Glutamatergic neuron (in vitro differentiated cells): ENCODE data around the gene THAP8. TPM values are rescaled to one million over a fixed set of nuclear protein-coding genes. Genes with fewer than 3 reads are reported as not detected.
A peak's percentile ranks its signal among the peaks of the same experiment; 100 is the strongest.

ENCODE experiments used
- DNase-seq: peaks from one replicate; pipeline ENCODE4 v3.0.0; 2022
- H3K27ac Mint-ChIP-seq: one replicate; pipeline ENCODE4 v1.8.0; 2020; ENCODE audit warnings: mild to moderate bottlenecking, mixed read lengths, inconsistent platforms; ENCODE audit not compliant: unreplicated experiment
- H3K27me3 Mint-ChIP-seq: one replicate; pipeline ENCODE4 v1.8.0; 2020; ENCODE audit warnings: mild to moderate bottlenecking, moderate library complexity, mixed read lengths, inconsistent platforms; ENCODE audit not compliant: unreplicated experiment
- H3K36me3 Mint-ChIP-seq: one replicate; pipeline ENCODE4 v1.8.0; 2020; ENCODE audit warnings: mild to moderate bottlenecking, mixed read lengths, inconsistent platforms; ENCODE audit not compliant: unreplicated experiment
- H3K4me1 Mint-ChIP-seq: one replicate; pipeline ENCODE4 v1.8.0; 2020; ENCODE audit warnings: mild to moderate bottlenecking, low read depth, mixed read lengths, inconsistent platforms; ENCODE audit not compliant: unreplicated experiment
- H3K4me3 Mint-ChIP-seq: one replicate; pipeline ENCODE4 v1.8.0; 2020; ENCODE audit warnings: mild to moderate bottlenecking, mixed read lengths, inconsistent platforms; ENCODE audit not compliant: unreplicated experiment
- H3K9me3 Mint-ChIP-seq: one replicate; pipeline ENCODE4 v1.8.0; 2020; ENCODE audit warnings: mild to moderate bottlenecking, moderate library complexity, mixed read lengths, inconsistent platforms; ENCODE audit not compliant: unreplicated experiment
- CTCF ChIP-seq: fragments of 200-600 bp; sonication (generic); IDR thresholded peaks from one replicate; pipeline ENCODE4 v1.5.0; 2021; ENCODE audit not compliant: partially characterized antibody, unreplicated experiment
- total RNA-seq: library from RNA; stranded (reverse); fragmentation: NEBNext Ultra II Directional; extraction: Animal tissue kit (Norgen Biotek cat#: 25700); gene quantifications from one replicate; pipeline ENCODE4 v1.2.1, GENCODE V29; 2021; ENCODE audit not compliant: unreplicated experiment

The THAP8 gene
- total RNA-seq, 1 donor from 2014 or later, result 10.1 TPM

GRCh38 chr19:36059180-36059910 is 5.3 kb upstream of the THAP8 start:
- TF ChIP-seq CTCF, result no peak
- H3K27me3 Mint-ChIP-seq, result peaks cover 6% of the 10 kb centered on the region
- DNase-seq, result no peak
- H3K27ac Mint-ChIP-seq, result no peak overlapping the region
- H3K36me3 Mint-ChIP-seq, result no peaks in the 10 kb centered on the region
- H3K4me3 Mint-ChIP-seq, result no peak overlapping the region
- no peaks in the 10 kb centered on the region for H3K4me1 Mint-ChIP-seq
- peaks cover 2% of the 10 kb centered on the region for H3K9me3 Mint-ChIP-seq

DNA sequence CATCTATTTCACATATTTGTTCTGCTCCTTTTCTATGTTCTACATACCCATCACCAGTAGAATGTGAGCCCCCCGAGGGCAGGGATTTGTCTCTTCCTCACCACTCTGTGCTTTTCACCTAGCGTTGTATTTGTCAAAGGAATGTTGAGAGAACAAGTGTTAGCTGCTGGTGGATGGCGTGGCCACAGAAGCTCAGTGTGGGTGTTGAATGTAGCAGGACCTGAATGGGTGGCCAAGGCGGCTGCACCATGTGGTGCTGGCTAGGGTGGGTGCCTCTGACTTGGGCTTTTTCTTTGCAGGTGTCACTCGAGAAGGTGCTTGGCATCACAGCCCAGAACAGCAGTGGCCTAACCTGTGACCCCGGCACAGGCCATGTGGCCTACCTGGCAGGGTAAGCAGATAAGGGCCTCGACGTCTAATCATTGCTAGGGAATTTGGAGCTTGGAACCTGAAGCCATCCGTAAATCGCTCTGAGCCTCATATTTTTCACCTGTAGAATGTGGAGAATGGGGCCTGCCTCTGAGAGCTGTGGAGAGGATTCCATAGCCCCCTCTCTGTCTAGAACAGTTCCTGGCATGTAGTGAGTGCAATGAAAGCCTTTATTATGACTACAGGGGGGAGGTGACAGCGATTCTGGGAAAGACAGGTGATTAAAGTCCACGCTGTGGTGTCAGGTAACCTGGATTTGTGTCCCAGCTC is 4.5 kb upstream of the THAP8 start:
- Mint-ChIP-seq H3K36me3 (no peaks in the 10 kb centered on the region), H3K4me3 (no peak overlapping the region), H3K4me1 (no peaks in the 10 kb centered on the region), H3K27ac (peak overlapping the region; percentile 7), H3K27me3 (peaks cover 6% of the 10 kb centered on the region), H3K9me3 (peaks cover 3% of the 10 kb centered on the region)
- no peak for TF ChIP-seq CTCF
- no peak for DNase-seq

- peak within 1 kb of the TSS; percentile 98 for H3K27ac Mint-ChIP-seq
- H3K9me3 Mint-ChIP-seq, result peaks cover 7% of the 10 kb centered on the region
- peaks cover 3% of the 10 kb centered on the region for H3K4me1 Mint-ChIP-seq
- peak within 1 kb of the TSS; percentile 95 for H3K4me3 Mint-ChIP-seq
- peak; percentile 97 for DNase-seq
- TF ChIP-seq CTCF, result peak; percentile 4
- no peaks in the 10 kb centered on the region for H3K36me3 Mint-ChIP-seq
- H3K27me3 Mint-ChIP-seq, result peaks cover 6% of the 10 kb centered on the region
Observed at GRCh38 chr19:36054733-36055686, 925 bp upstream of the THAP8 start, which contains the start of gene WDR62. TSS of gene WDR62 (plus strand) at chr19:36054897. CDS start at chr19:36054972, 75 bp downstream.

DNA sequence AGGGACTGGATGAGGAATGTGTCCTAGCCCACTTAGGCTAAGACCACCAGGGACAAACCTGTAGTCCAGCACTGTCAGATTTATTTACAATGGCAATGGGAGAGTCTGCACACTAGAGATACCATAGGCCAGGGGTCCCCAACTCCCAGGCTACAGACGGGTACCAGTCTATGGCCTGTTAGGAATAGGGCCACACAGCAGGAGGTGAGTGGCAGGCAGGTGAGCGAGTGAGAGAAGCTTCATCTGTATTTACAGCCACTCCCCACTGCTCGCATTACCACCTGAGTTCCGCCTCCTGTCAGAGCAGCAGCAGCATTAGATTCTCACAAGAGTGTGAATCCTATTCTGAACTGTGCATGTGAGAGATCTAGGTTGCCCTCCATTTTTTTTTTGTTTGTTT is 2.4 kb downstream of the THAP8 start:
- H3K36me3 Mint-ChIP-seq, result no peaks in the 10 kb centered on the region
- TF ChIP-seq CTCF, result no peak
- peaks cover 7% of the 10 kb centered on the region for H3K9me3 Mint-ChIP-seq
- H3K4me1 Mint-ChIP-seq, result peaks cover 3% of the 10 kb centered on the region
- DNase-seq, result no peak
- no peak overlapping the region for H3K27ac Mint-ChIP-seq
- peak overlapping the region; percentile 46 for H3K4me3 Mint-ChIP-seq
- H3K27me3 Mint-ChIP-seq, result peaks cover 4% of the 10 kb centered on the region
